ENCODE data around the gene C1orf53. TPM values are rescaled to one million over a fixed set of nuclear protein-coding genes. Genes with fewer than 3 reads are reported as not detected.

Gene C1orf53
- total RNA-seq, 1 experiment from 2014 or later: 1.4 TPM

GRCh38 chr1:197911111-197911856 is 8.9 kb downstream of the C1orf53 start:
- Histone ChIP-seq H2AFZ (ENCODE audit: low read length) (no peak overlapping the region), H2BK20ac (ENCODE audit: low read depth, low read length, poor library complexity, severe bottlenecking) (no peak overlapping the region)

More at GRCh38 chr1:197911111-197911856, 8.9 kb downstream of the C1orf53 start:
- H3K4me1 Mint-ChIP-seq: peaks cover 45 to 68% of the 10 kb centered on the region in 2 experiments
- Histone ChIP-seq H3K9me3 (ENCODE audit: control insufficient read depth, low read depth, low read length) (no peaks in the 10 kb centered on the region), H3K79me1 (ENCODE audit: insufficient read depth, low read depth, low read length, poor library complexity, severe bottlenecking) (no peaks in the 10 kb centered on the region), H3K4ac (ENCODE audit: low read depth, low read length) (no peak overlapping the region), H2BK5ac (ENCODE audit: insufficient read length, low read length) (no peak overlapping the region), H2BK120ac (ENCODE audit: low read depth, low read length, poor library complexity, severe bottlenecking) (no peak overlapping the region), H4K5ac (ENCODE audit: insufficient read length, low read depth, low read length) (no peak overlapping the region), H3K4me2 (ENCODE audit: insufficient read depth, insufficient read length, low read length) (peak overlapping the region; percentile 49), H2AK5ac (ENCODE audit: insufficient read length, low read length) (no peak overlapping the region), H2BK15ac (ENCODE audit: low read depth, low read length) (no peak overlapping the region), H3K79me2 (ENCODE audit: insufficient read depth, low read length) (no peaks in the 10 kb centered on the region), H3K56ac (ENCODE audit: insufficient read length, low read depth, low read length) (no peak overlapping the region), H3K27me3 (ENCODE audit: insufficient read depth, low read length) (peaks cover 91% of the 10 kb centered on the region), H3K23me2 (ENCODE audit: insufficient read length, low read depth, low read length, poor library complexity, severe bottlenecking) (peaks cover 24% of the 10 kb centered on the region), H4K20me1 (ENCODE audit: control insufficient read depth, insufficient read depth, insufficient read length) (no peaks in the 10 kb centered on the region), H3K4me1 (ENCODE audit: insufficient read depth, low read length) (peaks cover 10% of the 10 kb centered on the region; the same call in 1 of the 2 replicates), H3T11ph (ENCODE audit: low read length) (no peak overlapping the region), H3K18ac (ENCODE audit: insufficient read length, low read depth, low read length) (no peak overlapping the region), H3K27ac (ENCODE audit: insufficient read length, low read depth, low read length) (no peak overlapping the region), H3K14ac (ENCODE audit: insufficient read depth, low read length) (no peak overlapping the region), H4K91ac (ENCODE audit: insufficient read length, low read depth, low read length) (no peak overlapping the region), H4K8ac (replicated peaks; ENCODE audit: insufficient read length, low read depth, low read length) (no peak overlapping the region), H3K9ac (ENCODE audit: extremely low read depth, insufficient read length, low read length) (no peak overlapping the region), H2BK12ac (ENCODE audit: insufficient read length, low read depth, low read length) (no peak overlapping the region), H3K23ac (ENCODE audit: insufficient read length, low read depth, low read length) (no peak overlapping the region)
- no peak overlapping the region for H3K27ac Mint-ChIP-seq
- peaks cover 100% of the 10 kb centered on the region for H3K27me3 Mint-ChIP-seq (ENCODE audit: low read depth)
- no peaks in the 10 kb centered on the region for H3K36me3 Mint-ChIP-seq (ENCODE audit: insufficient read depth in 1 of 3, low read depth in 3 of 3)
- peaks cover 0 to 4% of the 10 kb centered on the region in 2 experiments; a peak in 3 of 5 replicates for H3K9me3 Mint-ChIP-seq
- WGBS (ENCODE audit: extremely low coverage, insufficient read length, low lambda C conversion rate): no CpG with 5 or more reads among the region's 47 CpGs
- DNase-seq: peak; percentile 76
- TF ChIP-seq, protein P1, sequence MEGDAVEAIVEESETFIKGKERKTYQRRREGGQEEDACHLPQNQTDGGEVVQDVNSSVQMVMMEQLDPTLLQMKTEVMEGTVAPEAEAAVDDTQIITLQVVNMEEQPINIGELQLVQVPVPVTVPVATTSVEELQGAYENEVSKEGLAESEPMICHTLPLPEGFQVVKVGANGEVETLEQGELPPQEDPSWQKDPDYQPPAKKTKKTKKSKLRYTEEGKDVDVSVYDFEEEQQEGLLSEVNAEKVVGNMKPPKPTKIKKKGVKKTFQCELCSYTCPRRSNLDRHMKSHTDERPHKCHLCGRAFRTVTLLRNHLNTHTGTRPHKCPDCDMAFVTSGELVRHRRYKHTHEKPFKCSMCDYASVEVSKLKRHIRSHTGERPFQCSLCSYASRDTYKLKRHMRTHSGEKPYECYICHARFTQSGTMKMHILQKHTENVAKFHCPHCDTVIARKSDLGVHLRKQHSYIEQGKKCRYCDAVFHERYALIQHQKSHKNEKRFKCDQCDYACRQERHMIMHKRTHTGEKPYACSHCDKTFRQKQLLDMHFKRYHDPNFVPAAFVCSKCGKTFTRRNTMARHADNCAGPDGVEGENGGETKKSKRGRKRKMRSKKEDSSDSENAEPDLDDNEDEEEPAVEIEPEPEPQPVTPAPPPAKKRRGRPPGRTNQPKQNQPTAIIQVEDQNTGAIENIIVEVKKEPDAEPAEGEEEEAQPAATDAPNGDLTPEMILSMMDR (conservative IDR thresholded peaks at IDR 0.05): no peak
- peak overlapping the region; percentile 40 to 87 for H3K4me3 Mint-ChIP-seq
